IPS-NIHi7 (cell line): ENCODE measurements around the gene DHX32.
"Not testable (repeated sequence)": the region's sequence is repeated elsewhere in the genome, so short reads cannot be mapped to it uniquely, and the experiment has no call there.

Experiments
- DNase-seq: peaks from one replicate; pipeline ENCODE4 v3.0.0; 2012; ENCODE audit warnings: mixed read lengths; ENCODE audit errors: extremely low spot score

DHX32 gene

DNA sequence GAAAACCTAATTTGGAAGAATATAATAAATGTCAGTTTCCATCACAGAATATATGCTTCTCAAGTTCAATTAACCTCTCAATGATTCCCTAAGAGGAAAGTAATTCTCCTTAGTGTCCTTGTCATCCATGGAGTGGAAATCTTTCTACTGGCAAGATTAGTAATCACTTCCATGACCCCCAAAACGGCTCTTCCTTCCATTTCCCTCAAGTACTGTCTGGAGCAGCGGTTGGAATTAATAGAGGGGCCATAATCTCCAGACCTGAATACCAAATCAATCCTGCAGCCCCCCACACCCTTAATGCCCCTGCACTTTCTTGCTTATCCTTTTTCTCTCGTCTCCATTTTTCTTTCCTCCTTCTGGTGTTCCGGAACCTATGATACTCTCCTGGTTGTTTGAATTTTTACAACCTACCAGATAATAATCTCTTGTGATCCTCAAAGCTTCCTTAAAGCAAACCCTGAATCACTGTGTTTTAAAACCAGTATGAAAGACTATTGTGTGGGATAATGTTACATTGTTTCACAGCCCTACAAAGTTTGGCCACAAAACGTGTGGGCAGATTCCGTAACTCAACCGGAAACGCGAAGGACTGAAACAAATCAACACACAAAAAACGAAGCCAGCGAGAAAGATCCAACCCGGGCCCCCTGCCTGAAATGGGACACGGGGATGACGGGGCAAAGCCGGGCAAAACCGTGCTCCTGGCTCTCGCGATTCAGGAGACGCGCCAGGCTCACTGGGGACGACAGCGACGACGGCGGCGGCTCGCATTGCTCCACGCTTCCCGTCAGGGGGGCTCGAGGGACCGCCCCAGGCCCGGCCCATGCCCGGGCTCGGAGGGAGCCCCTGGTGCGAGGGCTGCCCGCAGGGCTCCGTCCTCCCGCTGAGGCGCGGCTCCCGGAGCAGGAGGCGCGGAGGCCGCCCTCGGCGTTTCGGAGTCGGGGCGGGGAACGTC is 14.3 kb upstream of the DHX32 start:
- DNase-seq: peak; percentile 53

DNA sequence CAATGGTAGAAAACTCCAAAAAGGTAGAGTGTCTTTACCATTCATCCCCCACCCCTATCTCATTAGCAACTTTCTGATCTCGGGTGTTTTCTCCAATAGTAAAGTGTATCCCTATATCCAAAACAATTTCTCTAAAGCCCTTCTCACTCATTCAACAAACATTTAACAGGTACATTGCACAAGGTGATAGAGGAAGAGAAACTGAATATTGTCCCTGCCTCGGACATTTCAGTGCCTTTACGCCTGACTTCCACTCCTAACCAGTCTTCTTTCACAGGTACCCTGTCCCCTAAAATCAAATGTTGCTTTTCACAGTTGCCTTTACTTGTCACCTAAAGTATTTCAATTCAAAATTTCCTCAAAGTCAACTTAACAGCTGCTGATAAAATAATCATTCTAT is 13.1 kb upstream of the DHX32 start:
- DNase-seq: not testable (repeated sequence)

DNA sequence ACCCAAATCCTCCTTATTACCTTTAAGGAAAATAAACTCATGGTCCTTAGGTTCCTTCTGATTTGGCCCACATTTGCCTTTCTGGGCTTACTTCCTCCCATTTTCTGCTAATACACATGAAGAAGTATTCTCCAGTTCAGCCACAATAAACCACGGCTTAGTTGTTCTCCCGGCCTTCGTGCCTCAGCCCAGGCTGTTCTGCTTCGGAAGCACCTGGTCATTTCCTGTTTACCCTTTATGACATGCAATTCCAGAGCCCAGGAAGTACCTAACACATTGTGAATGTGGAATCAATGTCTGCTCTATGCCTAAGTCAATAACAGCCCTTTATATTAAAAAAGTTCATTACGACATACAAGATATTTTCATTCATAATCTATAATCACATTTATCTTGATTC is 11.3 kb upstream of the DHX32 start:
- not testable (repeated sequence) for DNase-seq

DNA sequence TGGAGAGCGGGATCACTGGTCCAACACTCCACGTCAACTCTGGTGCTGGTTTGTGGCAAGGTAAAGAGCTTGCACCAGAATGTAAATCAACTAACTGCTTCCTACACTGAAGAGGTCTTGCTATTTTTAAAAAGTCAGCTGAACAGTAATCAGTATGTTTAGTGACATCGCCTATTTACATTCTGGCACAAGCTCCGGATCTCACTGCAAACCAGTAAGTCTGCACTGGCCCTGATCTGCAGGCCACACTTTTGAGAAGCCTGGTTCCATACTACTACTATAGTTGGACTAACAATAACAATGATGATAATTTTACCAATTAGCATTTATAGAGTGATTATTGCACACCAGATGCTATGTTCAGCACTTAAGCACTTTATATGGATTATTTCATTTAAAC is 8.3 kb upstream of the DHX32 start:
- not testable (repeated sequence) for DNase-seq

DNA sequence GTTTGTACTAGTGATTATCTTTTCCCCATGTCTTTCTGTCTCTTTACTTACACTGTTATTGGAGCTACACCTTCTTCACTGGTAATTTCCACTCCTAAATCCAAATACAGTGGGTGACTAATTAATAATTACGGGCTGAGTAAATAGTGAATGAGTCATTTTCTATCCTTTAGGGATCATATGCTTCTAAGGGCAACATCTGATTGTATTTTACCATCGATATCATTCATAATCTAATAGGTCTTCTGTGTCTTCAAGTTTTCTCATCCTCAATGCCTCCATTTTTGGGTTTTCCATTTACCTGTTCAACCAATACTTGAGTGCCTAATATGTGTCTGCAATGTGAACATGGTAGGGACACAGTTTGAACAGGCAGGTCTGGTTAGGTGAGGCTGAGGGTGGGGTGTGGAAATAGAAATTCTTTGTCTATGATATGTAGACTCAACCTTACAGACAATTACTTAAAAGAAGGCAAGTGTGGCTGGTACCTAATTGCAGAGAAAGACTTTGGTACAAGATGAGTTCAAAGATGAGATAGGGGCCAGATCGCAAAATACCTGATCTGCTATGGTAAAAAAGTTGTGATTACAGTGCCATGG is 5.9 kb upstream of the DHX32 start:
- DNase-seq: no peak

DNA sequence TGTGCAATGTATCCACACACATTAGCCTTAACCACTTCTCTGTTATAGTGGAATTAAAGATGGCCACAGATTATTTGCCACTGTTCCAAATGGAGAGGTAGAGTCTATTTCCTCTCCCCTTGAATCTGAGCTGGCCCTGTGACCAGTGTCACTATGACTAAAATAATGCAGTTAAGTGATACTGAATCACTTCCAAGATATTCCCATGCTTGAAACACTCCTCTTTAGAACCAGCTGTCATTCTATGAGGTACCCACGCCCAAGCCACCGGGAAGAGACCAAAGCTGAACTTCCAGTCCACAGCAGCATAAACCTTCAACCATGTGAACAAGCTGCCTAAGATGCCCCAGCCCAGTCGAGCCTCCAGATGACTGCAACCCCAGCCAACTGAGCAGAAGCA is 2.1 kb upstream of the DHX32 start:
- DNase-seq: no peak

DNA sequence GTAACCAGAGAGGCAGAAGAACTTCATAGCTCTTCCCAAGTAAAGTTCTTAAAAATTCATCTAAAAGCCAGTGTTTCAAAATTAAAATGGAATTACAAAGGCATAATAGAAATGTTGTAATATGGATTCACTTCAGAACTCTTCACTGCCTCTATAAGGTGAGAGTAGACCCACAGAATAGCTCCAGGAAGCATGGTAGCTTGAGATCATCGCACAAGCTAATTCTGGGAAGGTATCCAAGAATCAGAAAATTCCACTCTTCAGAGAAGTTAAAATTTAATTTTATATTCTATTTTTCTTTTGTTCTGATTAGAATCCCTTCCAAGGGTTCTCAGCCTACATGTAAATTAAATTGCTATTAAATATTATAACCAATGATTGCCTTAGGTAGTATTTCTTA is 1.5 kb upstream of the DHX32 start:
- DNase-seq: no peak

DNA sequence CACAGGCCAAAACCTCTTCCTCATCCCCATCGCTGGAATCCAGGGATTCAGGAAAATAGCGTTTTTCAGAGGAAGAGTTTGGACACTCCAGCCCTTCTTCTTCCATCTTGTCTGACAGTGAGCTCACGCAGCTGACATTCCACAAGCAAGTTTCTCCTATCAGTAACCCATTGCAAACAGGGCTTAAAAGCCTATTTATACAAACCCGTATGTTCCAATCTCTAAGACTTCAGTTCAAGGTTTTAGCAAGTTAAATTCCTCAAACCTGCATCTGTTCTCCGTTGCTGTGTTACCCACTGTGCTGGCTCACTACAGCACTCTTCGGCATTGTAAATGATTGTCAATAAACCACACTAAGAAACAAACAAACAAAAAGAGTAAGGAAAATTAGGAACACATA is 373 bp downstream of the DHX32 start:
- no peak for DNase-seq

DNA sequence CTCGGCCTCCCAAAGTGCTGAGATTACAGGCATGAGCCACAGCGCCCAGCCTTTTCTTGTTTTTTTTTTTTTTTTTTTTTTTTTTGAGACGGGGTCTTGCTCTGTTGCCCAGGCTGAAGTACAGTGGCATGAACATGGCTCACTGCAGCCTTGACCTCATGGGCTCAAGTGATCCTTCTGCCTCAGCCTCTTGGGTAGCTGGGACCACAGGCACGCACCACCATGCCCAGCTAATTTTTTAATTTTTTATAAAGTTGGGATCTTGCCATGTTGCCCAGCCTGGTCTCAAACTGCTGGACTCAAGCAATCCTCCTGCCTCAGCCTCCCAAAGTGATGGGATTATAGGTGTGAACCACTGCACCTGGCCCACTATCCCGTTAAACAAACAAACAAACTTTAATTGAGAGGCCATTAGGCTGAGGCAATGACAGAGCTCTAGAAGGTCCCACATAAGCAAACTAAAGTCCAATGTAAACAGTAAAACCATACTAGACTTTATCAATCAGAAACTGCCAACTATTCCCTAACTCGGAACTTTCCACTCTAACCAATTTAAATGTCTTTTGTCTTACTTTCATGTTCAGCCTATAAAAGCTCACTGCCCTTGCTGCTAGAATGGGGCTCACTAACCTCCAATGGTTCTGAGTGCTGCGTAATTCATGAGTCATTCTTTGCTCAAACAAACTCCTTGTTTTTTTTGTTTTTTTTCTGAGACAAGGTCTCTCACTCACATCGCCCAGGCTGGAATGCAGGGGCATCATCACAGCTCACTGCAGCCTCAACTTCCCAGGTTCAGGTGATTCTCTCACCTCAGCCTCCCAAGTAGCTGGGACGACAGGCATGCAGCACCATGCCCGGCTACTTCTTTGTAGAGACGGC is 1.9 kb downstream of the DHX32 start:
- DNase-seq: no peak

DNA sequence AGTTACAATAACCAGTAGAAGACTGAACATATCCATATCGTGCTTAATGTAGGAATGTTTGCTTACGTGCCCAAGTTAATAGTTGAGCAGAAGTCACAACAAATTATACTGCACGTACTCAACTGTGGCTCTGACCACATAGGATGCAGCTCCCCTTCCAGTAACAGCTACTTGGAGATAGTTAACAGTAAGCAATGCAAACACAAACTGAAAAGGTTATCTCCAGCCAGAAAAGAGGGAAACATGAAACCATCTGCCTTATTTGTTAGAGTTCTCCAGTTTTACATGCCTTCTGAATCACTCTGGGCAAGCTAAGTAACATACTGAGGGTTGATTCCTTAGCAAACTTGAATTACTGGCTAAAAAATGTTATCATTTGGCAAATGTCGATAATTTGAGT is 9.8 kb downstream of the DHX32 start:
- DNase-seq: no peak

DNA sequence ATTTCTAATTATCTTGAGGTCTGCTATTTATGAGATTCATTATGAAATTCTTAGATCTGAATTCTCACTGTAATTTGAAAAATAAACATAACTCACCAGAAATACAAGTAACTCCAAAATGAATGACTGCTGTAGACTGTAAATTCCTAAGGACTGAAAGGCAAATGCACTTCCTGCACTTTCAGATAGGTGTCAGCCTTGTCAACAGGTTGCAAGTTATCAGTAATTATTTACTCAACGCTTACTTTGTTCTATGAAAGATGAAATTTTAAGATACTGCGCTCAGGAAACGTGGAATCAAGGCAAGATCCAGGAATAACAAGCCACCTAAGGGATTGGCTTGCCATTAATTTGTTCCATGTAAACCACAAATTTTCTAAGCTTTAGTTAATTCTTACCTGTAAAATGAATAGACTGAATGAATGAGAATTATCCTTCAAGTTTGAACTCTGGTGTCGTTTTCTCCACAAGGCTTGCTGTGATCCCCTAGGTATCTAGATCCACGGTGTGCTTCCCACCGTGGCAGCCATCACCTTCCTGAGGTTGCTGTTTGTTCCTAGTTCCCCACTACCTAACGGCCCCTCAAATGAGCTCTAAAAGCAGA is 12.6 kb downstream of the DHX32 start:
- DNase-seq: peak; percentile 48

DNA sequence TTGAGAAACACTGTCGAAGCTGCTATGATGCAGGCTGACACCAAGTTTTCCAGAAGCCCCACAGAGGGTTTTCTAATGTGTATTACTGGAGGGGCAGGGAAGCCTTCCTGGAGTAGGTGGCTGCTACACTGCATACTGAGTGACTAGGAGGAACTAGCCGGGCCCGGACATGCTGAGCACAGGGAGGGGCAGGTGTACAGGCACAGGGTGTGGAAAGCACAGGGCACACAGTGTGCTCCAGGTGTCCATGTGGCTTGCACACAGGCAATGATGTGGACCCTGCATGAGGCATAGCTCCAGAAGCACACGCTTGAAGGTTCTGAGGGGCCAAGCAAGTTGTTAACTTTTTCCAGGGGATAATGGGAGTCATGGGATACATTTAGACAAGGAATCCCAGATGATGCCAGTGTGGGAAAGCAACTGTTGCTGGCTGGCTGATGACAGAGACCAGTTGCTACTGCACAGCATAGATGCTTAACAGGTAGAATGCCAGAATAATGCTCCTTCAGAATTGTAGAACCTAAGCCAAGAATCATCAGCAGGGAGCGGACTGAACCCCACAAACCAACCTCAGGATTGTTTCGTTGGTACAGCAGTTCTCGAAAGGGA is 14.6 kb downstream of the DHX32 start:
- DNase-seq: no peak

DNA sequence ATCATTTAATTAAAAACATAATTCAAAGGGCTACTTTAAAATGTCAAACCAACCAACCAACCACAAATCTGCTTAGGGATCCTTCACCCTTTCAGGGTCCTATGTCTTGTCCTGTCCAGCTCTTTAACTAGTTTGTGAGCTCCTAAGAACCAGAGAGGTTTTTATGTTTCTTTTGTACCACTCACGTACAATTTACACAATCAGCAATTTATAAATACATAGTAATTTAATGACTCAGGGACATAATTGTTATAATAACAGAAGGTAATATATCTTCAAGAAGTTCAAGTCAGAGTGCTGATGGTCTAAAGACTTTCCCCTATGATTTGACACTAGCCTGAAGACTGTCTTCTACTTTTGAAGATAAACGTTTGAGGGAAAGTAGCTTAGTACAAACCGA is 16.0 kb downstream of the DHX32 start:
- DNase-seq: no peak

DNA sequence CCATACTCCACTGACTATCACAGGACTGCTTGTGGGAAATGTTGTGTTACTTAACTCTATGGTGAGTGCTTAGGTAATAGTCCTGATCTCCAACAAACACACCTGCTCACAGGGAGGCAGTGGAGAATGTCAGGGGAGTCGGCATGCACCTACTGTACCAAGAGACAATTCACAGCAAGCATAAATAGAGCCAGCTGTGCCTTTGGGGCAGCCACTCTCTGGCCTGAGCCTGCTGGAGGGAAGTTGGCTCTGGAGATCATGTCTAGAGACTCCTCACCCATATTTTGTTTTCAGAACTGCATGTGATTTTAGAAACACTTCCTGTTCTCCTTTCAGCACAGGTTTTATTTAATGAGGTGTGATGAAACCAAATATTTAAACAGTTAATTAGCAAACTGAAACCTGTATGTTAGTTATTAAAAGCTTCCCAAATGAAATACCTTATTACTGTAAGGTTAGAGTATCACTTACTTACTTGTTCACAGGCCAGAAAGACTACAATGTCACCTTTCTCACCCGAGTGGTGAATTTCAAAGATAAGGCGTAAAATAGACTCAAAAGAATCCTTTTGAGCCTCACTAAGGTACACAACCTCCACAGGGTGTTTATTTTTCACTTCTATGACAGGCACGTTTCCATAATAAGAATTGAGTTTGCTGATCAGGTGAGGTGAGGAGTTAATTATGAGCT is 21.8 kb downstream of the DHX32 start:
- DNase-seq: no peak

DNA sequence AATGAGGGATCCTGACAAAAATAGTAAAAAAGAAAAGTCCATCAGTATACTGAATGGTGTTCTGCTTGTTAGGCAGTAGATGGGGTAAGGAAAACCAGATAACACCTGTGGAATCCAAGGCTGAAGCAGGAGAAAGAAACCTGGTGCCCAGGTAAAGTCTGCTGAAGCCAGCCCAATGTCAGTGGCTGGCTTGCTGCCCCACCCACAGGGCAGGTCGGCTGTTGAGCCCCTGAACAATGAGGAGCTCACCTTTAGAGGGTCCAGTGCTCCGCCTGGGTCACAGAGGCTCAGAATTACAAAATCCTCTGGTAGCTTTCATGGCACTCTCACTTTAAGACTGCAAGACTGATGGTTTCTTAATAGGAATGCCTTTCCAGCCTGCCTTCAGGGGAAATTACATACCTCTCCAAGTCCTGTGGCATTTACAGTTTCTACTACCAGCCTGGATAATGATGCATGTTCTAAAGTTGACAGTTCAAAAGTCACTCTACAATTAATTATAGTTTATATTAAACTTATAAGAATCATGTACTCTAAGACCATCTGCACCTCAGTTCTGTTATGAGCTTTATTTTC is 23.8 kb downstream of the DHX32 start:
- peak; percentile 18 for DNase-seq

DNA sequence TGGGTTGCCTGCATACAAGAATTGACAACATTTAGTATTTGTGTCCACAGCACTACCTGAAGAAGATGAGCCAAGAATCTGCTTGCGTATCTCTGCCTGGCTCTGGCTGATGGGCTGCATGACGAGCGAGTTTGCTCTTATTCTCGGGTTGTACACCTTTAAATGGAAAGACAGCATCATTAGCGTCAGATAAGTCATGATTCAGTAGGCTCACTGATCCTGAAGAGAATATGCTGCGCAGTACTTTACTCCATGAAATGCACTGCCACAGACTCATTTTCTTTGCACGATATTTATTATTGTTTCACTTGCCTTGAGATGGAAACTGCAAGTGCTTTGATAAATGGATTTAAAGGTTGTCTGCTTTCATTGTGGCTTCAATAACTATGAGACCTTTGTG is 28.6 kb downstream of the DHX32 start:
- DNase-seq: no peak

DNA sequence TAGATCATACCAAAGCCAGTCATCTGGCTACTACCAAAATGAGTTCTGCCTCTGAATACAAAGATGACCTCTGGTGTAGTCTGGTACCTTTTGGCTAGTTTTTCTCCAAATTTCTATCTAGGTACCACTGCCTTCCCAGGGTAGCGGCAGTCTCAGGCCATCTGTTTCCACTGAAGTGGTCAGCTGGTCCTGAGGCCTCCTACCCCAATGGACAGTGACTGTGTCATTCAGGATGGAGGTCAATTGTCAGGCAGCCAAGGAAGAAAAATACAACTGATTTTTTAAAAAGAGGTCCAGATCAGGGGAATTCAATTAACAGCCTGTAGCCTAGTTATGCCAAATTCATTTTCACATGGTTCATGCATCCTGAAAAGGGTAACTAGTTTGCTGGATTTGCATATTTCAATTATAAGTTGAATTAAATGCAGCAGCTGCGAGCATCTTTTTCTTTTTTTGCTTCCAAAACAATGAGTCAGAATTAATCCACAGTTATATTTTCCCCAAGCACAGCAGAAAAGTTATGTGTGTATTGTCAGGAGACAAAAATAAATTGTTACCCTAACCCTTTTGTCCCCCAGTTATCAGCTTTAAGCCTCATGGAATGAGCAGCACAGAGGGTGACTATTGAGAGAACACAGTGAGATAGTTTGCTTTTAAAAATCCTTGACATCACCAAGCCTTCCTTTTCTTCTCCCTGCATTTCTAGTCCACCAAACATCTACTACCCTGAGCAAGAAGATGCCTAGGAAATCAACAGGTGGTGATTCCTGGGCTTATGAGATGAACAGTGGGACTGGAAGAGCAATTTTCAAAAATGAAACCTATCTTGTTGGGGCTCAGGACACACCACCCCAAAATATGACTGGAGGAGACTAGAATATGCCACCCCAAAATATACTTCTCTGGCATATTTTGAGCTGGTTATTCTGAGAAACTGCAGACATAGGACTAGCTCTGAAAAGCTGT is 30.0 kb downstream of the DHX32 start:
- no peak for DNase-seq

DNA sequence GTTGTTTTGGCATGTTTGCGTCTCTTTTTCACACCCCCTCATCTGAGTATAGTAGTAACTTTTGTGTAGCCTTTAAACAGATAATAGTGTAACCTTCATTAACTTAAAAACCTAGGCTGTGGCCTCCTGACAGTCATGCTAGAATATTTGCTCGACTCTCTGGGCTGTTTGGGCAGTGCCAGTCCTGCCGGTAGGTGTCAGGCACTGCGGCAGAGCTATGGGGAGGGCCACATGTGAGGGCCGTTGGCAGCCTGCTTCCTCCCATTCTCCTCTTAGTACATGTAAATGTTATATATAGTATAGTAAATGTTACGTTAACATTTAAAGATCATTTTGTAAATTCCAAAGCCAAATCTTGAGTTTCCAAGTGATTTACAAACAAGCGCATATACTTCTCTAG is 31.6 kb downstream of the DHX32 start:
- DNase-seq: no peak

DNA sequence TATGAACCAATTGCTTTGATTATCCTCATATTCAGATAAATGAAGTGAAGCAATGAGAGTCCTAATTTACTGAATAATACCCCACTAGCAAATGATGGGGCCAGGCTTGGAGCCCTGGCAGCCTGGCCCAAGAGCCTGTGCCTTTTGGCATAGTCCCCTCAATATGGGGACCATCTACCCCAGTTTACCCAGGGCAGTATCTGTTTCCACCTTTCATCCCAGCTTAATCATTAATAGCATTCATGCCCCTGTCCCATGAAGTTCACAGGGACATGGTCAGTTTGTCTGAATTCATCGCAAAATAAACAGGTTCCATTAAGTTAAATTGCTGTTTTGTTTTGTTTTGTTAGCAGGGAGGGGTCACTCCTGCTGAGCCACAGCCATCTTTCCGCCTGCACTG is 32.2 kb downstream of the DHX32 start:
- DNase-seq: no peak
